Activated CD4-positive, CD25-positive, alpha-beta regulatory T cell treated with anti-CD3 and anti-CD28 coated beads, Interleukin-2, amount 50 U/mL, for 72 hours (primary cell): Measurements from ENCODE around the gene GAL3ST1.
"Not testable (repeated sequence)": the region's sequence is repeated elsewhere in the genome, so short reads cannot be mapped to it uniquely, and the experiment has no call there.

Experiments
- DNase-seq: peaks from one replicate; pipeline ENCODE4 v3.0.0; 2021

Gene GAL3ST1

GRCh38 chr22:30596199-30596598 lies 21.7 kb upstream of the GAL3ST1 start:
- no peak for DNase-seq

- not testable (repeated sequence) for DNase-seq
These were observed 17.9 kb upstream of the GAL3ST1 start for GRCh38 chr22:30592360-30592713.

- peak; percentile 89 for DNase-seq
These were observed 17.3 kb upstream of the GAL3ST1 start, which contains the start of gene PES1 for GRCh38 chr22:30591588-30592359. PES1 (minus strand) TSS chr22:30591910; CDS start chr22:30591833, 77 bp downstream.

GRCh38 chr22:30591191-30591587 lies 16.7 kb upstream of the GAL3ST1 start:
- DNase-seq = no peak

GRCh38 chr22:30586414-30586813 lies 11.9 kb upstream of the GAL3ST1 start:
- DNase-seq = no peak

- no peak for DNase-seq
These were observed 10.0 kb upstream of the GAL3ST1 start for GRCh38 chr22:30584441-30584840.

GRCh38 chr22:30582788-30583545 lies 8.5 kb upstream of the GAL3ST1 start:
- DNase-seq = no peak

GRCh38 chr22:30582051-30582450 lies 7.6 kb upstream of the GAL3ST1 start:
- DNase-seq = no peak

GRCh38 chr22:30580896-30581295 lies 6.4 kb upstream of the GAL3ST1 start:
- no peak for DNase-seq

- DNase-seq = no peak
These were observed 4.0 kb upstream of the GAL3ST1 start for GRCh38 chr22:30578481-30578880.

GRCh38 chr22:30575859-30576258 lies 1.4 kb upstream of the GAL3ST1 start:
- DNase-seq = no peak

GRCh38 chr22:30574997-30575671 lies 669 bp upstream of the GAL3ST1 start:
- DNase-seq = no peak

GRCh38 chr22:30573594-30574094 lies 821 bp downstream of the GAL3ST1 start:
- DNase-seq = no peak

GRCh38 chr22:30572840-30573593 lies 1.4 kb downstream of the GAL3ST1 start:
- DNase-seq = no peak

- no peak for DNase-seq
These were observed 2.3 kb downstream of the GAL3ST1 start for GRCh38 chr22:30572210-30572609.

GRCh38 chr22:30569674-30570202 lies 4.7 kb downstream of the GAL3ST1 start:
- DNase-seq = no peak

GRCh38 chr22:30568137-30568805 lies 6.2 kb downstream of the GAL3ST1 start:
- DNase-seq = no peak

- not testable (repeated sequence) for DNase-seq
These were observed 7.2 kb downstream of the GAL3ST1 start for GRCh38 chr22:30567277-30567676.

GRCh38 chr22:30566125-30566524 lies 8.3 kb downstream of the GAL3ST1 start:
- no peak for DNase-seq

GRCh38 chr22:30565341-30565740 lies 9.1 kb downstream of the GAL3ST1 start:
- DNase-seq = no peak

GRCh38 chr22:30564761-30565119 lies 9.7 kb downstream of the GAL3ST1 start:
- DNase-seq = no peak
